ENCODE measurements around the gene ASB1.

Gene ASB1

DNA sequence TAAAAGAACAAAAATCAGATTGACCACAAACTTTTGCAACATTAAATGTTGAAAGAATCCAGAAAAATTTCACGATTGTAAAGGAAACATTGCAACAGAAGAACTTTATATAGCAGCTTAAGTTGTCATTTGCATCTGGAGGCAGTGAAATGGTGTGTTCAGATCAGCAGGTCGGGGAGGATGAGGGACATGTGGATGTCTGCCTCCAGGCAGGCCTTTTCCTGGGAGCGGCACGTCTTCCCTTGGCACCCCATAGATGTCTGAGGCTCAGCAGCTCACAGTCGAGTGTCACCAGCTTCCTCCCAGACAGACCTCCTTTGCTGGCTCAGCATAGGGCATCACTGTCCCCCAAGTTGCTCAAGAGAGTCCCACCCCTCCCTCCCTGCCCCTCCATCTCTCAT lies 44.3 kb upstream of the ASB1 start:
- TF ChIP-seq, protein P1, sequence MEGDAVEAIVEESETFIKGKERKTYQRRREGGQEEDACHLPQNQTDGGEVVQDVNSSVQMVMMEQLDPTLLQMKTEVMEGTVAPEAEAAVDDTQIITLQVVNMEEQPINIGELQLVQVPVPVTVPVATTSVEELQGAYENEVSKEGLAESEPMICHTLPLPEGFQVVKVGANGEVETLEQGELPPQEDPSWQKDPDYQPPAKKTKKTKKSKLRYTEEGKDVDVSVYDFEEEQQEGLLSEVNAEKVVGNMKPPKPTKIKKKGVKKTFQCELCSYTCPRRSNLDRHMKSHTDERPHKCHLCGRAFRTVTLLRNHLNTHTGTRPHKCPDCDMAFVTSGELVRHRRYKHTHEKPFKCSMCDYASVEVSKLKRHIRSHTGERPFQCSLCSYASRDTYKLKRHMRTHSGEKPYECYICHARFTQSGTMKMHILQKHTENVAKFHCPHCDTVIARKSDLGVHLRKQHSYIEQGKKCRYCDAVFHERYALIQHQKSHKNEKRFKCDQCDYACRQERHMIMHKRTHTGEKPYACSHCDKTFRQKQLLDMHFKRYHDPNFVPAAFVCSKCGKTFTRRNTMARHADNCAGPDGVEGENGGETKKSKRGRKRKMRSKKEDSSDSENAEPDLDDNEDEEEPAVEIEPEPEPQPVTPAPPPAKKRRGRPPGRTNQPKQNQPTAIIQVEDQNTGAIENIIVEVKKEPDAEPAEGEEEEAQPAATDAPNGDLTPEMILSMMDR (IDR thresholded peaks at IDR 0.05; ENCODE audit: low read depth, low read length) = no peak
- DNase-seq (ENCODE audit: extremely low read depth, low read depth) = no peak

DNA sequence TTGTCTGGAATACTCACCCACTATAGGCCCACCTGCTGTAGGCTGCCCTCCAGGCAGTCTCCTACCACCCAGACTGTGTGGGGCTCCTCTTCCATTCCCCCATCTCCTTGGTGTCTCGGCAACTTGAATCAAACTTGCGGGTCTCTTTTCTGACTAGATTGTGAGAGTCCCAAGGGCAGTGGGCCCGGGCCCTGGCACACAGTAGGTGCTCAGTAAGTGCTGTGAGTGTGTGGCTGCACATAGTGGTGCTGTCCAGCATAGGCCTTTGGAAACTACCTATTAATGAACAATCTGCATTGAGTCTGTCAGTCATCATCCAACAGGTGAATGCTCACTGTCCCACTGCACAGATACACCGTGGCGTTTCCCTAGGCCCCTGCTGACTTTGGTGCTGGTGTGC lies 43.6 kb upstream of the ASB1 start:
- TF ChIP-seq, protein P1 (IDR thresholded peaks at IDR 0.05; ENCODE audit: low read depth, low read length) = no peak
- DNase-seq (ENCODE audit: extremely low read depth, low read depth) = no peak

DNA sequence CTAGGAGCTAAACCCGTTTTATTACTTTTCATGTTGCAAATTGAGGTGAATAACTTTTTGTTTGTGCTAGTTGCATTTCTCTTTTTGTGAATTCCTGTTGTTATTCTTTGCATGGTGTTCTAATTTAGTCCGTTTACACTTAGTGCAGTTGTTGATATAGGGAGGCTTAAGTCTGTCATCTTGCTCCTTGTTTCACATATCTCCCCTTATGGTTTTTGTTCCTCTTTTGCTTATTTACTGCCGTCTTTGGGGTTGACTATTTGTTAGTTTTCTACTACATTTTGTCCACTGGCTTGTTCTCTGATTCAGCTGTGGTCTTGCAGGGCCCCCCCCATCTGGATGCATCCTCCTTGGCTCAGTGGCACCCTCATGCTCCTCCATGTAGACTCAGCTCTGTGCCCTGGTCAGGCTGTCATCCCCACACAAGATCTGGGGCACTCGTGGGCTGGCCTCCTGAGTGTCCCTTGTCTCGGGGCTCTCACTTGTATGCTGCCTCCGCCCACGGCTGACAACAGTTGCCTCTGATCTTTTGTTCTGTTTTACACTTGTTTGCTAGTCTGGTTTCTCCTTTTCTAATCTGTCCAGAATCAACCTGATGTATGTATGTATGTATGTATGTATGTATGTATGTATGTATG lies 42.9 kb upstream of the ASB1 start:
- TF ChIP-seq, protein P1 (IDR thresholded peaks at IDR 0.05; ENCODE audit: low read depth, low read length) = no peak
- DNase-seq (ENCODE audit: extremely low read depth, low read depth) = no peak

DNA sequence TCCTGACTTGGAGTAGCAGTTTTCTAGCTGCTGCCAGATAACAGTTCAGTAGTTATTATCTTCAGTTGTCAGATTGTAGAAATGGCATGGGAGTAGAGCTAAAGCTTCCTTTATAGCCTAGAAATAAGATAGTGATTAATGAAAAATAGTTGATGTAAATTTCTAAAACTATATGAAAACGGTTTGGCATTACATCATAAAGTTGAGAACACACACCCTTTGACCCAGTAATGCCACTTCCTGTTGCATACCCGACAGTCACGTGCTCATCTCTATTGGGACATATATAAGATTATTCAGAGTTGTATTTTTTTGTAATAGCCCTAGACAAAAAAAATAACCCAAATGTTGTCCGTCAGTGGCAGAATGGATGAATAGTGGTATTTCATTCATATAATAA lies 39.4 kb upstream of the ASB1 start:
- TF ChIP-seq, protein P1 (IDR thresholded peaks at IDR 0.05; ENCODE audit: low read depth, low read length) = no peak
- DNase-seq (ENCODE audit: extremely low read depth, low read depth) = no peak

DNA sequence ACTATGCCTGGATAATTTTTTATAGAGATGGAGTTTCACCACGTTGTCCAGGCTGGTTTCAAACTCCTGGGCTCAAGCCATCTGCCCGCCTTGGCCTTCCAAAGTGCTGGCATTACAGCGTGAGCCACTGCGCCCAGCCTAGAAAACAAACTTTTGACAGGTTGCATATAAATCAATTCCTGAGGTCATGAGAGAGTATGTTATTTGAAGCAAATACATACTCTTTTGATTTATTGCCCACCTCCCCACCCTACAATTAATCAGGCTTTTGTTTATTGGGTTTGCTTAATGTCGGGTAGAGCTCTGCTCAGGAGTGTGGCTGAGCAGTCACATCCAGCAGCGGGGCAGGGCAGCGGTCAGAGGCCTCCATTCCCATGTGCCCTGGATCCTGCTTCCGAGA lies 37.9 kb upstream of the ASB1 start:
- DNase-seq (ENCODE audit: extremely low read depth, low read depth) = no peak

DNA sequence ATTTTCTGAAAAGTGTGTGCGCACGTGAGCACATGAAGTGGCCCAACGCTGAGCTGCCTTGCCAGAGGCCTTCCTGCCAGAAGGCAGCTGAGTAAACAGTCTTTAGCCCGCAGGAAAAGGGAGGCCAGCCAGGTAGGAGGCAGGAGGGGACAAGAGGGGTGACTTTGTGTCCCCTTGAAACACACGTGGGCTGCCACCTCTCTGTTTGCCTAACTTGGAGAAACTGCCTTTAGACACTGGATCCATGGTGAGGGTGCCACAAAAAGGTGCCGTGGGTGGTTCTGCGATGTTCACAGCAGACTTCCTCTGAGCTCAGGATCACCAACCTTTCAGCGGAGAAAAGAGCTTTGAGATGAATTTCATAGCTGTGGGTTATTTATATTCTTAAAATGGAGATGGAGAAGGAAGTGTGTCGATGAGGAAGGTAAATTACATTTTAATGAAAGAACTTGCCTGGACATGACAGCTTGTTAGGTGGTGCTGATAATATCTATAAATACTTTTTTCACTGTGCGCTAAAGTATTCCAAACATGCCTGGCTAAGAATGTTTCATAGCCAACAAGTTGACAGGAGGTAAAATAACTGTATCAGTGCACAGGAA lies 36.6 kb upstream of the ASB1 start:
- TF ChIP-seq, protein P1 (IDR thresholded peaks at IDR 0.05; ENCODE audit: low read depth, low read length) = no peak
- no peak for DNase-seq (ENCODE audit: extremely low read depth, low read depth)

More for the DNA sequence above, 37.9 kb upstream of the ASB1 start:
- TF ChIP-seq, protein P1 (IDR thresholded peaks at IDR 0.05; ENCODE audit: low read depth, low read length) = no peak

DNA sequence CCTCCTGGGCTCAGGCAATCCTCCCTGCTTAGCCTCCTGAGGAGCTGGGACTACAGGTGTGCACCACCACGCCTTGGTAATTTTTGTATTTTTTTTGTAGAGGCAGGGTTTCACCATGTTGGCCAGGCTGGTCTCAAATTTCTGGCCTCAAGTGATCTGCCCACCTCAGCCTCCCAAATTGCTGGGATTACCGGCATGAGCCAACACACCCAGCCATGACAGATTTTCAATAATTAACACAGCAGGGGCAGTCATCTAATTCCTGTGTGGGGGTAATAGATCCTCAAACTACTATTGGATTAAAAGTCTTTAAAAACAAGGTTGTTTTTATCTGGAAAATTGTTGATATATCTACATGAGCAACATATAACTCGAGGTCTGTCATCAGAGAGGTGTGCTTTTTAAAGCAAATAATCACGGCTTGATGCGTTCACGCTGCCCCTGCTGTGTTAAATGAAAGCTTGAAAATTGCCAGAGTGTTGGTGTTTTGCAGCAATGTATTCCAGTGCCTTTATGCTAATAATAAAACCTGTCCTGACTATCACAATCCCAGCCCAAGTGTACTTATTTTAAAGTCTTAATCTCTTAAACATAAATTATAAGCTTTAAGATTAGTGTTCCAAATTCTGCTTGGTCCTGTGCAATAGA lies 35.6 kb upstream of the ASB1 start:
- TF ChIP-seq, protein P1 (IDR thresholded peaks at IDR 0.05; ENCODE audit: low read depth, low read length) = no peak
- DNase-seq (ENCODE audit: extremely low read depth, low read depth) = no peak
